ENCODE data around the gene AFF2. TPM values are rescaled to one million over a fixed set of nuclear protein-coding genes. Genes with fewer than 3 reads are reported as not detected.

Gene AFF2
- total and polyA plus RNA-seq, 4 experiments from 2014 or later: 0.03 to 1.0 (median 0.90) TPM; not detected in 1

- H3K36me3 ChIP-seq (ENCODE audit: insufficient read depth, low read length): no peaks in the 10 kb centered on the region
- H3K4me1 ChIP-seq (ENCODE audit: insufficient read depth, low read length): no peaks in the 10 kb centered on the region
- Mint-ChIP-seq H3K27ac (no peak overlapping the region), H3K4me1 (no peaks in the 10 kb centered on the region), H3K4me3 (no peak overlapping the region), H3K27me3 (peaks cover 0 to 1% of the 10 kb centered on the region in 2 donors), H3K36me3 (no peaks in the 10 kb centered on the region), H3K9me3 (peaks cover 0 to 2% (median 0%) of the 10 kb centered on the region in 8 donors)
- CTCF ChIA-PET (ENCODE audit: partially characterized antibody): no interaction called here
- no peaks in the 10 kb centered on the region for H3K27me3 ChIP-seq (ENCODE audit: insufficient read depth, low read length)
- no peaks in the 10 kb centered on the region for H3K9me3 ChIP-seq (ENCODE audit: control insufficient read depth in 1 of 2, low read length in 2 of 2)
- no peak for DNase-seq
- intact Hi-C loops (cut with micrococcal nuclease): no loop called here
- H3K27ac ChIP-seq (ENCODE audit: low read depth, low read length): no peak overlapping the region
- H3K4me3 ChIP-seq (ENCODE audit: low read length in 2 of 2): no peak overlapping the region
- POLR2A ChIA-PET (ENCODE audit: partially characterized antibody): no interaction called here
Measured at GRCh38 chrX:148929686-148930085, 429.3 kb downstream of the AFF2 start.

- H3K4me3 Mint-ChIP-seq: peak overlapping the region in 1 of 8 donors; percentile 20
- ChIA-PET CTCF (ENCODE audit: partially characterized antibody) (no interaction called here), POLR2A (ENCODE audit: partially characterized antibody) (no interaction called here)
- no peak overlapping the region for H3K4me3 ChIP-seq (ENCODE audit: low read length in 2 of 2)
- DNase-seq: no peak
- no peaks in the 10 kb centered on the region for H3K9me3 ChIP-seq (ENCODE audit: control insufficient read depth in 1 of 2, low read length in 2 of 2)
- intact Hi-C loops (cut with micrococcal nuclease): no loop called here
- peaks cover 0 to 1% of the 10 kb centered on the region in 2 donors for H3K27me3 Mint-ChIP-seq
- H3K27me3 ChIP-seq (ENCODE audit: insufficient read depth, low read length): no peaks in the 10 kb centered on the region
- H3K4me1 Mint-ChIP-seq: no peaks in the 10 kb centered on the region
- H3K27ac ChIP-seq (ENCODE audit: low read depth, low read length): no peak overlapping the region
- H3K9me3 Mint-ChIP-seq: peaks cover 0 to 2% (median 0%) of the 10 kb centered on the region in 8 donors
- H3K27ac Mint-ChIP-seq: no peak overlapping the region
- H3K36me3 ChIP-seq (ENCODE audit: insufficient read depth, low read length): no peaks in the 10 kb centered on the region
- H3K4me1 ChIP-seq (ENCODE audit: insufficient read depth, low read length): no peaks in the 10 kb centered on the region
- H3K36me3 Mint-ChIP-seq: no peaks in the 10 kb centered on the region
Measured at GRCh38 chrX:148930206-148930729, 429.9 kb downstream of the AFF2 start.

GRCh38 chrX:148933881-148934280 lies 433.5 kb downstream of the AFF2 start:
- no peaks in the 10 kb centered on the region for H3K27me3 Mint-ChIP-seq
- POLR2A ChIA-PET (ENCODE audit: partially characterized antibody): no interaction called here

GRCh38 chrX:148938348-148938747 lies 437.9 kb downstream of the AFF2 start:
- Mint-ChIP-seq H3K27ac (no peak overlapping the region), H3K36me3 (no peaks in the 10 kb centered on the region), H3K27me3 (no peaks in the 10 kb centered on the region), H3K4me1 (no peaks in the 10 kb centered on the region), H3K9me3 (peaks cover 0 to 3% (median 0%) of the 10 kb centered on the region in 8 donors), H3K4me3 (no peak overlapping the region)
- no peak for DNase-seq
- no peaks in the 10 kb centered on the region for H3K27me3 ChIP-seq (ENCODE audit: insufficient read depth, low read length)
- POLR2A ChIA-PET (ENCODE audit: partially characterized antibody): no interaction called here
- no peaks in the 10 kb centered on the region for H3K9me3 ChIP-seq (ENCODE audit: control insufficient read depth in 1 of 2, low read length in 2 of 2)
- CTCF ChIA-PET (ENCODE audit: partially characterized antibody): no interaction called here
- intact Hi-C loops (cut with micrococcal nuclease): no loop called here
- H3K27ac ChIP-seq (ENCODE audit: low read depth, low read length): no peak overlapping the region
- no peaks in the 10 kb centered on the region for H3K4me1 ChIP-seq (ENCODE audit: insufficient read depth, low read length)
- H3K36me3 ChIP-seq (ENCODE audit: insufficient read depth, low read length): no peaks in the 10 kb centered on the region
- H3K4me3 ChIP-seq (ENCODE audit: low read length in 2 of 2): no peak overlapping the region

More at GRCh38 chrX:148933881-148934280, 433.5 kb downstream of the AFF2 start:
- H3K9me3 ChIP-seq (ENCODE audit: control insufficient read depth in 1 of 2, low read length in 2 of 2): no peaks in the 10 kb centered on the region
- Mint-ChIP-seq H3K4me3 (no peak overlapping the region), H3K4me1 (no peaks in the 10 kb centered on the region), H3K27ac (no peak overlapping the region), H3K9me3 (peaks cover 0 to 2% (median 0%) of the 10 kb centered on the region in 8 donors), H3K36me3 (no peaks in the 10 kb centered on the region)
- H3K27me3 ChIP-seq (ENCODE audit: insufficient read depth, low read length): no peaks in the 10 kb centered on the region
- CTCF ChIA-PET (ENCODE audit: partially characterized antibody): no interaction called here
- no peak overlapping the region for H3K4me3 ChIP-seq (ENCODE audit: low read length in 2 of 2)
- H3K4me1 ChIP-seq (ENCODE audit: insufficient read depth, low read length): no peaks in the 10 kb centered on the region
- H3K27ac ChIP-seq (ENCODE audit: low read depth, low read length): no peak overlapping the region
- no peak for DNase-seq
- H3K36me3 ChIP-seq (ENCODE audit: insufficient read depth, low read length): no peaks in the 10 kb centered on the region
- intact Hi-C loops (cut with micrococcal nuclease): no loop called here

- Mint-ChIP-seq H3K4me3 (no peak overlapping the region), H3K27me3 (no peaks in the 10 kb centered on the region), H3K9me3 (peaks cover 0 to 2% (median 0%) of the 10 kb centered on the region in 8 donors), H3K36me3 (no peaks in the 10 kb centered on the region), H3K4me1 (no peaks in the 10 kb centered on the region), H3K27ac (no peak overlapping the region)
- no peaks in the 10 kb centered on the region for H3K36me3 ChIP-seq (ENCODE audit: insufficient read depth, low read length)
- H3K4me1 ChIP-seq (ENCODE audit: insufficient read depth, low read length): no peaks in the 10 kb centered on the region
- CTCF ChIA-PET (ENCODE audit: partially characterized antibody): no interaction called here
- intact Hi-C loops (cut with micrococcal nuclease): no loop called here
- POLR2A ChIA-PET (ENCODE audit: partially characterized antibody): no interaction called here
- no peaks in the 10 kb centered on the region for H3K9me3 ChIP-seq (ENCODE audit: control insufficient read depth in 1 of 2, low read length in 2 of 2)
- no peak overlapping the region for H3K27ac ChIP-seq (ENCODE audit: low read depth, low read length)
- H3K27me3 ChIP-seq (ENCODE audit: insufficient read depth, low read length): no peaks in the 10 kb centered on the region
- no peak for DNase-seq
- H3K4me3 ChIP-seq (ENCODE audit: low read length in 2 of 2): no peak overlapping the region
Measured at GRCh38 chrX:148940411-148940996, 440.1 kb downstream of the AFF2 start.

GRCh38 chrX:148942754-148943153 lies 442.3 kb downstream of the AFF2 start:
- POLR2A ChIA-PET (ENCODE audit: partially characterized antibody): no interaction called here
- no peak overlapping the region for H3K4me3 Mint-ChIP-seq

GRCh38 chrX:148947399-148947975 lies 447.1 kb downstream of the AFF2 start:
- H3K36me3 ChIP-seq (ENCODE audit: insufficient read depth, low read length): no peaks in the 10 kb centered on the region
- Mint-ChIP-seq H3K9me3 (peaks cover 0 to 2% (median 0%) of the 10 kb centered on the region in 8 donors), H3K4me3 (no peak overlapping the region), H3K4me1 (no peaks in the 10 kb centered on the region), H3K27ac (no peak overlapping the region), H3K36me3 (no peaks in the 10 kb centered on the region), H3K27me3 (no peaks in the 10 kb centered on the region)
- intact Hi-C loops (cut with micrococcal nuclease): no loop called here
- H3K4me1 ChIP-seq (ENCODE audit: insufficient read depth, low read length): no peaks in the 10 kb centered on the region
- H3K27me3 ChIP-seq (ENCODE audit: insufficient read depth, low read length): no peaks in the 10 kb centered on the region
- DNase-seq: no peak
- no peaks in the 10 kb centered on the region for H3K9me3 ChIP-seq (ENCODE audit: control insufficient read depth in 1 of 2, low read length in 2 of 2)
- POLR2A ChIA-PET (ENCODE audit: partially characterized antibody): no interaction called here
- H3K27ac ChIP-seq (ENCODE audit: low read depth, low read length): no peak overlapping the region
- H3K4me3 ChIP-seq (ENCODE audit: low read length in 2 of 2): no peak overlapping the region
- CTCF ChIA-PET (ENCODE audit: partially characterized antibody): no interaction called here

More at GRCh38 chrX:148942754-148943153, 442.3 kb downstream of the AFF2 start:
- no peak overlapping the region for H3K27ac Mint-ChIP-seq
- H3K4me1 Mint-ChIP-seq: no peaks in the 10 kb centered on the region
- Histone ChIP-seq H3K36me3 (ENCODE audit: insufficient read depth, low read length) (no peaks in the 10 kb centered on the region), H3K27ac (ENCODE audit: low read depth, low read length) (no peak overlapping the region), H3K27me3 (ENCODE audit: insufficient read depth, low read length) (no peaks in the 10 kb centered on the region), H3K9me3 (ENCODE audit: control insufficient read depth in 1 of 2, low read length in 2 of 2) (no peaks in the 10 kb centered on the region), H3K4me3 (ENCODE audit: low read length in 2 of 2) (no peak overlapping the region), H3K4me1 (ENCODE audit: insufficient read depth, low read length) (no peaks in the 10 kb centered on the region)
- intact Hi-C loops (cut with micrococcal nuclease): no loop called here
- no peaks in the 10 kb centered on the region for H3K36me3 Mint-ChIP-seq
- DNase-seq: no peak
- H3K27me3 Mint-ChIP-seq: no peaks in the 10 kb centered on the region
- peaks cover 0 to 2% (median 0%) of the 10 kb centered on the region in 8 donors for H3K9me3 Mint-ChIP-seq
- CTCF ChIA-PET (ENCODE audit: partially characterized antibody): no interaction called here

All from CD4-positive, alpha-beta memory T cell (primary cell).